ENCODE results near the gene SPNS2.

SPNS2 gene

GRCh38 chr17:4532860-4533522 lies 34.3 kb downstream of the SPNS2 start:
- Mint-ChIP-seq H3K4me1 (peaks cover 38% of the 10 kb centered on the region), H3K36me3 (ENCODE audit: low read depth) (no peaks in the 10 kb centered on the region), H3K4me3 (no peak overlapping the region), H3K27me3 (ENCODE audit: low read depth, poor library complexity) (peaks cover 7% of the 10 kb centered on the region), H3K9me3 (no peaks in the 10 kb centered on the region), H3K27ac (no peak overlapping the region)
- TF ChIP-seq CTCF (IDR thresholded peaks at IDR 0.05): no peak
- DNase-seq: no peak

GRCh38 chr17:4533523-4534504 lies 35.1 kb downstream of the SPNS2 start:
- Mint-ChIP-seq H3K9me3 (no peaks in the 10 kb centered on the region), H3K4me1 (peaks cover 38% of the 10 kb centered on the region), H3K27me3 (ENCODE audit: low read depth, poor library complexity) (peaks cover 7% of the 10 kb centered on the region), H3K27ac (no peak overlapping the region), H3K4me3 (no peak overlapping the region), H3K36me3 (ENCODE audit: low read depth) (no peaks in the 10 kb centered on the region)
- DNase-seq: no peak
- TF ChIP-seq CTCF (IDR thresholded peaks at IDR 0.05): no peak

- no peaks in the 10 kb centered on the region for H3K9me3 Mint-ChIP-seq
- H3K27ac Mint-ChIP-seq: no peak overlapping the region
- H3K36me3 Mint-ChIP-seq (ENCODE audit: low read depth): no peaks in the 10 kb centered on the region
- H3K4me1 Mint-ChIP-seq: peaks cover 36% of the 10 kb centered on the region
- TF ChIP-seq CTCF (IDR thresholded peaks at IDR 0.05): no peak
- DNase-seq: no peak
- no peak overlapping the region for H3K4me3 Mint-ChIP-seq
- H3K27me3 Mint-ChIP-seq (ENCODE audit: low read depth, poor library complexity): peaks cover 7% of the 10 kb centered on the region
These were observed 35.8 kb downstream of the SPNS2 start for GRCh38 chr17:4534515-4534914.

GRCh38 chr17:4534928-4535666 lies 36.4 kb downstream of the SPNS2 start:
- TF ChIP-seq CTCF (IDR thresholded peaks at IDR 0.05): no peak
- no peak for DNase-seq
- H3K4me1 Mint-ChIP-seq: peaks cover 35% of the 10 kb centered on the region
- H3K27ac Mint-ChIP-seq: no peak overlapping the region
- peaks cover 7% of the 10 kb centered on the region for H3K27me3 Mint-ChIP-seq (ENCODE audit: low read depth, poor library complexity)
- peaks cover 4% of the 10 kb centered on the region for H3K36me3 Mint-ChIP-seq (ENCODE audit: low read depth)
- H3K9me3 Mint-ChIP-seq: no peaks in the 10 kb centered on the region
- H3K4me3 Mint-ChIP-seq: no peak overlapping the region

GRCh38 chr17:4535667-4536258 lies 37.1 kb downstream of the SPNS2 start:
- no peak for DNase-seq
- Mint-ChIP-seq H3K36me3 (ENCODE audit: low read depth) (peaks cover 4% of the 10 kb centered on the region), H3K27me3 (ENCODE audit: low read depth, poor library complexity) (peaks cover 3% of the 10 kb centered on the region), H3K27ac (no peak overlapping the region), H3K9me3 (no peaks in the 10 kb centered on the region), H3K4me1 (peaks cover 42% of the 10 kb centered on the region), H3K4me3 (no peak overlapping the region)
- no peak for TF ChIP-seq CTCF (IDR thresholded peaks at IDR 0.05)
